Measurements from ENCODE around the gene RASD2. TPM values are rescaled to one million over a fixed set of nuclear protein-coding genes. Genes with fewer than 3 reads are reported as not detected.

Gene RASD2
- total RNA-seq, 1 experiment from 2014 or later: 2.4 TPM

DNA sequence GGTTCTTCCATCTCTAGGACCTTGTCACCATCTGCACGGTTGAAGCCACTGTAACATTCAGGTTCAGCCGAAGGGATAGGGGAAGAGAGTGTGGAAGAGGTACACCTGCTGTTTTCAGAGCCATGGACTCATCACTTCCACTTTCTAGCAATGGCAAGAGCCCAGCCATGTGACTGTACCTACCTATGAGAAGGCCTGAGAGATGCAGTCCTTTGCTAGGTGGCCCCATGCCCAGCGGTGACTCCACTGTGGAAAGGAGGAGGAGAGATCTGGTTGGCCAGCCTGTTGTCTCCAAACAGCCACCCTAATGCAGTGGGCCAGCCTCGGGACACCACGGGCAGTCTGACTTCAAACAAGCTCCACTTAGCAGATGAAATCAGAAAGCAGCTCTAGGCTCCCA is 16.0 kb downstream of the RASD2 start:
- no peak for TF ChIP-seq ELF1 (IDR thresholded peaks at IDR 0.05; ENCODE audit: borderline replicate concordance, low read depth)
- TF ChIP-seq ZFX (IDR thresholded peaks at IDR 0.05): no peak
- no peak for TF ChIP-seq TCF7L2 (IDR thresholded peaks at IDR 0.05; ENCODE audit: borderline replicate concordance, extremely low read depth, insufficient read depth, insufficient read length)
- TF ChIP-seq RAD21 (IDR thresholded peaks at IDR 0.05; ENCODE audit: low read depth): no peak
- TF ChIP-seq EGR1 (IDR thresholded peaks at IDR 0.05; ENCODE audit: low read depth): no peak
- no peak for TF ChIP-seq YY1 (IDR thresholded peaks at IDR 0.05; ENCODE audit: extremely low read depth, insufficient replicate concordance, low read depth, low read length)
- no peak for TF ChIP-seq POLR2A (IDR thresholded peaks at IDR 0.05; ENCODE audit: borderline replicate concordance, extremely low read depth, insufficient read depth, insufficient read length)
- TF ChIP-seq EZH2 (IDR thresholded peaks at IDR 0.05): no peak
- TF ChIP-seq, protein P1, sequence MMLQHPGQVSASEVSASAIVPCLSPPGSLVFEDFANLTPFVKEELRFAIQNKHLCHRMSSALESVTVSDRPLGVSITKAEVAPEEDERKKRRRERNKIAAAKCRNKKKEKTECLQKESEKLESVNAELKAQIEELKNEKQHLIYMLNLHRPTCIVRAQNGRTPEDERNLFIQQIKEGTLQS (IDR thresholded peaks at IDR 0.05): no peak
- no peak for TF ChIP-seq CBX3 (IDR thresholded peaks at IDR 0.05; ENCODE audit: low read depth)
- TF ChIP-seq, protein P2, sequence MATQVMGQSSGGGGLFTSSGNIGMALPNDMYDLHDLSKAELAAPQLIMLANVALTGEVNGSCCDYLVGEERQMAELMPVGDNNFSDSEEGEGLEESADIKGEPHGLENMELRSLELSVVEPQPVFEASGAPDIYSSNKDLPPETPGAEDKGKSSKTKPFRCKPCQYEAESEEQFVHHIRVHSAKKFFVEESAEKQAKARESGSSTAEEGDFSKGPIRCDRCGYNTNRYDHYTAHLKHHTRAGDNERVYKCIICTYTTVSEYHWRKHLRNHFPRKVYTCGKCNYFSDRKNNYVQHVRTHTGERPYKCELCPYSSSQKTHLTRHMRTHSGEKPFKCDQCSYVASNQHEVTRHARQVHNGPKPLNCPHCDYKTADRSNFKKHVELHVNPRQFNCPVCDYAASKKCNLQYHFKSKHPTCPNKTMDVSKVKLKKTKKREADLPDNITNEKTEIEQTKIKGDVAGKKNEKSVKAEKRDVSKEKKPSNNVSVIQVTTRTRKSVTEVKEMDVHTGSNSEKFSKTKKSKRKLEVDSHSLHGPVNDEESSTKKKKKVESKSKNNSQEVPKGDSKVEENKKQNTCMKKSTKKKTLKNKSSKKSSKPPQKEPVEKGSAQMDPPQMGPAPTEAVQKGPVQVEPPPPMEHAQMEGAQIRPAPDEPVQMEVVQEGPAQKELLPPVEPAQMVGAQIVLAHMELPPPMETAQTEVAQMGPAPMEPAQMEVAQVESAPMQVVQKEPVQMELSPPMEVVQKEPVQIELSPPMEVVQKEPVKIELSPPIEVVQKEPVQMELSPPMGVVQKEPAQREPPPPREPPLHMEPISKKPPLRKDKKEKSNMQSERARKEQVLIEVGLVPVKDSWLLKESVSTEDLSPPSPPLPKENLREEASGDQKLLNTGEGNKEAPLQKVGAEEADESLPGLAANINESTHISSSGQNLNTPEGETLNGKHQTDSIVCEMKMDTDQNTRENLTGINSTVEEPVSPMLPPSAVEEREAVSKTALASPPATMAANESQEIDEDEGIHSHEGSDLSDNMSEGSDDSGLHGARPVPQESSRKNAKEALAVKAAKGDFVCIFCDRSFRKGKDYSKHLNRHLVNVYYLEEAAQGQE (IDR thresholded peaks at IDR 0.05; ENCODE audit: low read depth): no peak
- TF ChIP-seq ZNF274 (IDR thresholded peaks at IDR 0.05; ENCODE audit: low read depth, low read length): no peak
- TF ChIP-seq JUND (IDR thresholded peaks at IDR 0.05): no peak
- no peak for TF ChIP-seq CEBPB (IDR thresholded peaks at IDR 0.05; ENCODE audit: low read depth)
- TF ChIP-seq SIN3A (IDR thresholded peaks at IDR 0.05; ENCODE audit: low read depth): no peak
- no peak for TF ChIP-seq FOSL1 (IDR thresholded peaks at IDR 0.05; ENCODE audit: low read depth)
- H3K4me2 ChIP-seq (ENCODE audit: low read length): no peak overlapping the region
- no peak overlapping the region for H3K27ac ChIP-seq (ENCODE audit: low read depth, low read length)
- ChIA-PET RAD21 (ENCODE audit: low non-redundant PET in 1 of 2, low total read pairs in 2 of 2, uncharacterized antibody in 2 of 2, unreplicated experiment in 2 of 2) (no interaction called here), CTCF (no interaction called here), POLR2A (no interaction called here)
- H3K4me3 ChIP-seq (replicated peaks in 1 of 2; ENCODE audit: low read depth in 1 of 2, low read length in 2 of 2): no peak overlapping the region
- no peaks in the 10 kb centered on the region for H3K79me2 ChIP-seq (ENCODE audit: insufficient read depth, low read length)
- H3K9me3 ChIP-seq (ENCODE audit: control insufficient read depth in 1 of 2, insufficient read depth in 1 of 2, low read depth in 1 of 2, low read length in 2 of 2): peaks cover 0 to 6% of the 10 kb centered on the region in 2 experiments; a peak in 1 of 4 replicates
- no peaks in the 10 kb centered on the region for H4K20me1 ChIP-seq (ENCODE audit: insufficient read depth)
- intact Hi-C loops (cut with micrococcal nuclease): no loop called here
- no peaks in the 10 kb centered on the region for H3K36me3 ChIP-seq (ENCODE audit: control insufficient read depth in 1 of 2, insufficient read depth in 2 of 2, low read length in 2 of 2)
- peaks cover 17 to 33% of the 10 kb centered on the region in 2 experiments for H3K4me1 ChIP-seq (ENCODE audit: control insufficient read depth in 1 of 2, insufficient read depth in 2 of 2, low read length in 2 of 2)
- no TSS peak for BruUV-seq (replicated peaks)
- H2AFZ ChIP-seq (ENCODE audit: low read depth, low read length, poor library complexity, severe bottlenecking): no peak overlapping the region
- ATAC-seq (no peak), DNase-seq (ENCODE audit: low read depth, low spot score) (no peak)
- H3K9ac ChIP-seq (ENCODE audit: low read length): no peak overlapping the region
- no peaks in the 10 kb centered on the region for H3K9me2 ChIP-seq (ENCODE audit: insufficient read depth)
- no peaks in the 10 kb centered on the region for H3K27me3 ChIP-seq (ENCODE audit: insufficient read depth, low read length)

All from HCT116 (cell line).